Measurements from ENCODE around the gene PGM1. TPM values are rescaled to one million over a fixed set of nuclear protein-coding genes. Genes with fewer than 3 reads are reported as not detected.

PGM1 gene
- total RNA-seq, 1 experiment from 2014 or later: 54.6 TPM

DNA sequence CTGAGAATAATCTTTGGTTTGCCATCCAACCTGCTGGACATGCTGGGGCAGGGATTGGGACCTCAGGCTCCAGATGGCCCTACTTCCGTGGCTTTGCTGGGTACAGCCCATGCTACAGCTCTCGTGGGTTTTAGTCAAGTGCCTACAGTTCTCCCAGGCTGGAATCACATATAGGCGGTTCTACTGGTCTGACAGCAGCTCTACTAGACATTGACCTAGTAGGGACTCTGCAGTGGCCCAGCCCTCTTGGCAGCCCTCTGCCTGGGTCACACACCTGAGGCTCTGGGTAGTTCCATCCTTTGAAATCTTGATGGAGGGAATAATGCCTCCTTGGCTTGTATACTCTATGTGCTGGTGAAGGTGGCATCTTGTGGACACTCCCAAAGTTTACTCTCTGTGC lies 72.2 kb downstream of the PGM1 start:
- ChIA-PET CTCF (interaction anchor here (1.8 kb wide), 1 partner anchor 26 kb away, joined by 5 read pairs; no protein-coding TSS in a partner anchor), POLR2A (no interaction called here), RAD21 (ENCODE audit: low non-redundant PET in 1 of 2, low total read pairs in 2 of 2, uncharacterized antibody in 2 of 2, unreplicated experiment in 2 of 2) (no interaction called here)
- Histone ChIP-seq H4K20me1 (ENCODE audit: insufficient read depth) (no peaks in the 10 kb centered on the region), H3K4me2 (ENCODE audit: low read length) (no peak overlapping the region), H3K79me2 (ENCODE audit: insufficient read depth, low read length) (no peaks in the 10 kb centered on the region), H2AFZ (ENCODE audit: low read depth, low read length, poor library complexity, severe bottlenecking) (no peak overlapping the region), H3K9ac (ENCODE audit: low read length) (no peak overlapping the region), H3K36me3 (ENCODE audit: control insufficient read depth in 1 of 2, insufficient read depth in 2 of 2, low read length in 2 of 2) (peaks cover 0 to 9% of the 10 kb centered on the region in 2 experiments; a peak in 1 of 4 replicates), H3K4me1 (ENCODE audit: control insufficient read depth in 1 of 2, insufficient read depth in 2 of 2, low read length in 2 of 2) (peaks cover 34 to 69% of the 10 kb centered on the region in 2 experiments), H3K27ac (ENCODE audit: low read depth, low read length) (no peak overlapping the region), H3K27me3 (ENCODE audit: insufficient read depth, low read length) (no peaks in the 10 kb centered on the region), H3K4me3 (replicated peaks in 1 of 2; ENCODE audit: low read depth in 1 of 2, low read length in 2 of 2) (no peak overlapping the region), H3K9me3 (ENCODE audit: control insufficient read depth in 1 of 2, insufficient read depth in 1 of 2, low read depth in 1 of 2, low read length in 2 of 2) (peaks cover 0 to 15% of the 10 kb centered on the region in 2 experiments; a peak in 1 of 4 replicates), H3K9me2 (ENCODE audit: insufficient read depth) (no peaks in the 10 kb centered on the region)
- DNase-seq (ENCODE audit: low read depth, low spot score) (no peak), ATAC-seq (no peak)
- intact Hi-C loops (cut with micrococcal nuclease): no loop called here
- no TSS peak for BruUV-seq (replicated peaks)
- TF ChIP-seq ELF1 (IDR thresholded peaks at IDR 0.05; ENCODE audit: borderline replicate concordance, low read depth) (no peak), CBX3 (IDR thresholded peaks at IDR 0.05; ENCODE audit: low read depth) (no peak), ZFX (IDR thresholded peaks at IDR 0.05) (no peak), POLR2A (IDR thresholded peaks at IDR 0.05; ENCODE audit: borderline replicate concordance, extremely low read depth, insufficient read depth, insufficient read length) (no peak), ZNF274 (IDR thresholded peaks at IDR 0.05; ENCODE audit: low read depth, low read length) (no peak), SIN3A (IDR thresholded peaks at IDR 0.05; ENCODE audit: low read depth) (no peak), RAD21 (IDR thresholded peaks at IDR 0.05; ENCODE audit: low read depth) (no peak), SRF (IDR thresholded peaks at IDR 0.05; ENCODE audit: low read depth) (no peak)
- TF ChIP-seq, protein P1, sequence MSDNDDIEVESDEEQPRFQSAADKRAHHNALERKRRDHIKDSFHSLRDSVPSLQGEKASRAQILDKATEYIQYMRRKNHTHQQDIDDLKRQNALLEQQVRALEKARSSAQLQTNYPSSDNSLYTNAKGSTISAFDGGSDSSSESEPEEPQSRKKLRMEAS (IDR thresholded peaks at IDR 0.05): no peak
- TF ChIP-seq, protein P2, sequence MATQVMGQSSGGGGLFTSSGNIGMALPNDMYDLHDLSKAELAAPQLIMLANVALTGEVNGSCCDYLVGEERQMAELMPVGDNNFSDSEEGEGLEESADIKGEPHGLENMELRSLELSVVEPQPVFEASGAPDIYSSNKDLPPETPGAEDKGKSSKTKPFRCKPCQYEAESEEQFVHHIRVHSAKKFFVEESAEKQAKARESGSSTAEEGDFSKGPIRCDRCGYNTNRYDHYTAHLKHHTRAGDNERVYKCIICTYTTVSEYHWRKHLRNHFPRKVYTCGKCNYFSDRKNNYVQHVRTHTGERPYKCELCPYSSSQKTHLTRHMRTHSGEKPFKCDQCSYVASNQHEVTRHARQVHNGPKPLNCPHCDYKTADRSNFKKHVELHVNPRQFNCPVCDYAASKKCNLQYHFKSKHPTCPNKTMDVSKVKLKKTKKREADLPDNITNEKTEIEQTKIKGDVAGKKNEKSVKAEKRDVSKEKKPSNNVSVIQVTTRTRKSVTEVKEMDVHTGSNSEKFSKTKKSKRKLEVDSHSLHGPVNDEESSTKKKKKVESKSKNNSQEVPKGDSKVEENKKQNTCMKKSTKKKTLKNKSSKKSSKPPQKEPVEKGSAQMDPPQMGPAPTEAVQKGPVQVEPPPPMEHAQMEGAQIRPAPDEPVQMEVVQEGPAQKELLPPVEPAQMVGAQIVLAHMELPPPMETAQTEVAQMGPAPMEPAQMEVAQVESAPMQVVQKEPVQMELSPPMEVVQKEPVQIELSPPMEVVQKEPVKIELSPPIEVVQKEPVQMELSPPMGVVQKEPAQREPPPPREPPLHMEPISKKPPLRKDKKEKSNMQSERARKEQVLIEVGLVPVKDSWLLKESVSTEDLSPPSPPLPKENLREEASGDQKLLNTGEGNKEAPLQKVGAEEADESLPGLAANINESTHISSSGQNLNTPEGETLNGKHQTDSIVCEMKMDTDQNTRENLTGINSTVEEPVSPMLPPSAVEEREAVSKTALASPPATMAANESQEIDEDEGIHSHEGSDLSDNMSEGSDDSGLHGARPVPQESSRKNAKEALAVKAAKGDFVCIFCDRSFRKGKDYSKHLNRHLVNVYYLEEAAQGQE (IDR thresholded peaks at IDR 0.05; ENCODE audit: low read depth): no peak
- TF ChIP-seq, protein P3, sequence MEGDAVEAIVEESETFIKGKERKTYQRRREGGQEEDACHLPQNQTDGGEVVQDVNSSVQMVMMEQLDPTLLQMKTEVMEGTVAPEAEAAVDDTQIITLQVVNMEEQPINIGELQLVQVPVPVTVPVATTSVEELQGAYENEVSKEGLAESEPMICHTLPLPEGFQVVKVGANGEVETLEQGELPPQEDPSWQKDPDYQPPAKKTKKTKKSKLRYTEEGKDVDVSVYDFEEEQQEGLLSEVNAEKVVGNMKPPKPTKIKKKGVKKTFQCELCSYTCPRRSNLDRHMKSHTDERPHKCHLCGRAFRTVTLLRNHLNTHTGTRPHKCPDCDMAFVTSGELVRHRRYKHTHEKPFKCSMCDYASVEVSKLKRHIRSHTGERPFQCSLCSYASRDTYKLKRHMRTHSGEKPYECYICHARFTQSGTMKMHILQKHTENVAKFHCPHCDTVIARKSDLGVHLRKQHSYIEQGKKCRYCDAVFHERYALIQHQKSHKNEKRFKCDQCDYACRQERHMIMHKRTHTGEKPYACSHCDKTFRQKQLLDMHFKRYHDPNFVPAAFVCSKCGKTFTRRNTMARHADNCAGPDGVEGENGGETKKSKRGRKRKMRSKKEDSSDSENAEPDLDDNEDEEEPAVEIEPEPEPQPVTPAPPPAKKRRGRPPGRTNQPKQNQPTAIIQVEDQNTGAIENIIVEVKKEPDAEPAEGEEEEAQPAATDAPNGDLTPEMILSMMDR (IDR thresholded peaks at IDR 0.05 in 2 of 3, conservative IDR thresholded peaks at IDR 0.05 in 1 of 3; ENCODE audit: borderline replicate concordance in 1 of 3, insufficient read depth in 1 of 3, low read depth in 2 of 3, low read length in 2 of 3): no peak
- TF ChIP-seq, protein P4, sequence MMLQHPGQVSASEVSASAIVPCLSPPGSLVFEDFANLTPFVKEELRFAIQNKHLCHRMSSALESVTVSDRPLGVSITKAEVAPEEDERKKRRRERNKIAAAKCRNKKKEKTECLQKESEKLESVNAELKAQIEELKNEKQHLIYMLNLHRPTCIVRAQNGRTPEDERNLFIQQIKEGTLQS (IDR thresholded peaks at IDR 0.05): no peak

Measured in HCT116 (cell line).